HG03439 (cell line): ENCODE results near the gene MSI2.

Source experiments
- ATAC-seq: cut with Tn5 transposase; IDR thresholded peaks from one replicate; pipeline ENCODE4 v1.9.1; 2021; ENCODE audit warnings: mild to moderate bottlenecking, moderate library complexity; ENCODE audit not compliant: unreplicated experiment

The MSI2 gene

GRCh38 chr17:57532556-57532955 is 276.2 kb downstream of the MSI2 start:
- no peak for ATAC-seq

GRCh38 chr17:57532966-57533365 is 276.6 kb downstream of the MSI2 start:
- no peak for ATAC-seq

GRCh38 chr17:57533684-57534305 is 277.5 kb downstream of the MSI2 start:
- ATAC-seq, result no peak

- no peak for ATAC-seq
Measured at GRCh38 chr17:57534863-57535248, 278.5 kb downstream of the MSI2 start.

- ATAC-seq, result no peak
Measured at GRCh38 chr17:57535249-57535966, 279.1 kb downstream of the MSI2 start.

GRCh38 chr17:57536289-57536688 is 280.0 kb downstream of the MSI2 start:
- no peak for ATAC-seq

- ATAC-seq, result no peak
Measured at GRCh38 chr17:57536789-57537523, 280.6 kb downstream of the MSI2 start.

- no peak for ATAC-seq
Measured at GRCh38 chr17:57537524-57538410, 281.4 kb downstream of the MSI2 start.

- ATAC-seq, result no peak
Measured at GRCh38 chr17:57538736-57539456, 282.6 kb downstream of the MSI2 start.

GRCh38 chr17:57539529-57540301 is 283.4 kb downstream of the MSI2 start:
- no peak for ATAC-seq

- no peak for ATAC-seq
Measured at GRCh38 chr17:57540596-57540995, 284.3 kb downstream of the MSI2 start.

- no peak for ATAC-seq
Measured at GRCh38 chr17:57541049-57541448, 284.7 kb downstream of the MSI2 start.

GRCh38 chr17:57541472-57542394 is 285.4 kb downstream of the MSI2 start:
- no peak for ATAC-seq

GRCh38 chr17:57542510-57542909 is 286.2 kb downstream of the MSI2 start:
- ATAC-seq, result no peak

- no peak for ATAC-seq
Measured at GRCh38 chr17:57543230-57543629, 286.9 kb downstream of the MSI2 start.

GRCh38 chr17:57544401-57544800 is 288.1 kb downstream of the MSI2 start:
- no peak for ATAC-seq

- ATAC-seq, result no peak
Measured at GRCh38 chr17:57544834-57545463, 288.6 kb downstream of the MSI2 start.

- ATAC-seq, result no peak
Measured at GRCh38 chr17:57545731-57546342, 289.5 kb downstream of the MSI2 start.
